GM18520 (cell line): Measurements from ENCODE around the gene IPO11.

Source experiments
- ATAC-seq: cut with Tn5 transposase; IDR thresholded peaks from one replicate; pipeline ENCODE4 v1.9.1; 2021; ENCODE audit not compliant: unreplicated experiment

IPO11 gene

GRCh38 chr5:62568143-62568542 lies 155.6 kb downstream of the IPO11 start:
- no peak for ATAC-seq

GRCh38 chr5:62568800-62569432 lies 156.4 kb downstream of the IPO11 start:
- no peak for ATAC-seq

GRCh38 chr5:62569470-62569869 lies 156.9 kb downstream of the IPO11 start:
- no peak for ATAC-seq

GRCh38 chr5:62572918-62573514 lies 160.5 kb downstream of the IPO11 start:
- ATAC-seq, result no peak

GRCh38 chr5:62574599-62574998 lies 162.0 kb downstream of the IPO11 start:
- ATAC-seq, result no peak

- ATAC-seq, result no peak
Observed at GRCh38 chr5:62575066-62575465, 162.5 kb downstream of the IPO11 start.

GRCh38 chr5:62575489-62575888 lies 162.9 kb downstream of the IPO11 start:
- ATAC-seq, result no peak

GRCh38 chr5:62576570-62577170 lies 164.1 kb downstream of the IPO11 start:
- ATAC-seq, result no peak

- no peak for ATAC-seq
Observed at GRCh38 chr5:62577488-62577887, 164.9 kb downstream of the IPO11 start.

GRCh38 chr5:62578540-62578939 lies 166.0 kb downstream of the IPO11 start, which contains the start of gene LRRC70:
LRRC70 (plus strand) TSS chr5:62578819; CDS start chr5:62579439, 620 bp downstream.
- ATAC-seq, result peak; percentile 83

GRCh38 chr5:62579761-62580160 lies 167.2 kb downstream of the IPO11 start:
- ATAC-seq, result no peak

- no peak for ATAC-seq
Observed at GRCh38 chr5:62581836-62582597, 169.5 kb downstream of the IPO11 start.

GRCh38 chr5:62584391-62584790 lies 171.8 kb downstream of the IPO11 start:
- no peak for ATAC-seq

GRCh38 chr5:62585306-62585705 lies 172.7 kb downstream of the IPO11 start:
- ATAC-seq, result no peak

GRCh38 chr5:62585751-62586150 lies 173.2 kb downstream of the IPO11 start:
- no peak for ATAC-seq

GRCh38 chr5:62587737-62588136 lies 175.2 kb downstream of the IPO11 start:
- ATAC-seq, result no peak

GRCh38 chr5:62588668-62589067 lies 176.1 kb downstream of the IPO11 start:
- no peak for ATAC-seq

GRCh38 chr5:62589504-62589903 lies 176.9 kb downstream of the IPO11 start:
- ATAC-seq, result no peak

- no peak for ATAC-seq
Observed at GRCh38 chr5:62590387-62590786, 177.8 kb downstream of the IPO11 start.

- ATAC-seq, result no peak
Observed at GRCh38 chr5:62592558-62592957, 180.0 kb downstream of the IPO11 start.

GRCh38 chr5:62593331-62593730 lies 180.8 kb downstream of the IPO11 start:
- ATAC-seq, result no peak
